NB4 (cell line): Measurements from ENCODE around the gene RESP18.
"Not testable (repeated sequence)": the region's sequence is repeated elsewhere in the genome, so short reads cannot be mapped to it uniquely, and the experiment has no call there.

Experiments
- DNase-seq: peaks from one replicate; pipeline ENCODE4 v3.0.0; 2010; ENCODE audit warnings: low read depth
- H3K4me3 ChIP-seq: one replicate; pipeline ENCODE4 v1.5.1; 2011; ENCODE audit warnings: mild to moderate bottlenecking, low read depth, low read length, moderate library complexity
- MYC ChIP-seq: IDR thresholded peaks from 2 replicates; pipeline ENCODE4 v1.6.1; 2011; ENCODE audit warnings: low read depth, low read length
- POLR2A ChIP-seq: IDR thresholded peaks from 2 replicates; pipeline ENCODE4 v1.6.1; 2011; ENCODE audit warnings: mild to moderate bottlenecking; ENCODE audit not compliant: insufficient read length; ENCODE audit errors: extremely low read depth
- TF ChIP-seq, protein P1 (sequence below): IDR thresholded peaks from 2 replicates; pipeline ENCODE4 v1.6.1; 2011; ENCODE audit warnings: low read depth, low read length
- TF ChIP-seq, protein P2 (sequence below): IDR thresholded peaks from one replicate; pipeline ENCODE4 v1.5.1; 2012; ENCODE audit warnings: low read depth, low read length

The RESP18 gene

DNA sequence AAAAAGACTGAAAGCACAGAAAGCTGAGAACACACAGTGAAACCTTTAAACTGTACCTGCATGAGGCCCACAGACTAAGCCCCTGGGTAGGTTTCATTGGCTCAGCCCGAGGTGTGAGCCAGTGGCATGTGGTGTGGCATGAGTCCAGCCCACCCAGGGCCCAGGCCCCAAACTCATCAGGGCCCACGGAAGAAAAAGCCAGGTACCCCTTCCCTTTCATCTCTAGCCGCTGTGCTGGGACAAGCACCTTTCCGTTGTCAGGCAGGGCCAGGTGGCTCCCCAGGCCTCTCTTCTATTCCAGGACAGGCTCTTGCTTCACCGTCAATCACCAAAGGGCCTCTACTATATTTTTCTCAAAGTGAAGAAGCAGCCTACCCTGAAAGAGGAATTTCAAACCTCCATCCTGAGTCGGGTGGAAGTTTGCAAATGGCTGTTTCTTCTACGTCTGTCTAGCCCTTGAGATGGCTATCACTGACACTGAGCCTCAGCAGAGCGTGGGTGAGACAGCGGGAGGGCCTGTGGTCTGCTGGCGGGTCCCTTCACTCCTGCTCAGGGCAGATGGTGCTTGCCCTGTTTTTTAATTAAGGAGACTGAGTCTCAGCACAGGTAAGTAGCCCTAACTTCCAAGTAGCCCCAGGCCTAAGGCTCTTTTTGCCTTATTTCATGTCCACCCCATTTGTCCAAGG, 44.8 kb downstream of the RESP18 start:
- DNase-seq: peak; percentile 37
- TF ChIP-seq, protein P1, sequence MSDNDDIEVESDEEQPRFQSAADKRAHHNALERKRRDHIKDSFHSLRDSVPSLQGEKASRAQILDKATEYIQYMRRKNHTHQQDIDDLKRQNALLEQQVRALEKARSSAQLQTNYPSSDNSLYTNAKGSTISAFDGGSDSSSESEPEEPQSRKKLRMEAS: no peak
- TF ChIP-seq, protein P2, sequence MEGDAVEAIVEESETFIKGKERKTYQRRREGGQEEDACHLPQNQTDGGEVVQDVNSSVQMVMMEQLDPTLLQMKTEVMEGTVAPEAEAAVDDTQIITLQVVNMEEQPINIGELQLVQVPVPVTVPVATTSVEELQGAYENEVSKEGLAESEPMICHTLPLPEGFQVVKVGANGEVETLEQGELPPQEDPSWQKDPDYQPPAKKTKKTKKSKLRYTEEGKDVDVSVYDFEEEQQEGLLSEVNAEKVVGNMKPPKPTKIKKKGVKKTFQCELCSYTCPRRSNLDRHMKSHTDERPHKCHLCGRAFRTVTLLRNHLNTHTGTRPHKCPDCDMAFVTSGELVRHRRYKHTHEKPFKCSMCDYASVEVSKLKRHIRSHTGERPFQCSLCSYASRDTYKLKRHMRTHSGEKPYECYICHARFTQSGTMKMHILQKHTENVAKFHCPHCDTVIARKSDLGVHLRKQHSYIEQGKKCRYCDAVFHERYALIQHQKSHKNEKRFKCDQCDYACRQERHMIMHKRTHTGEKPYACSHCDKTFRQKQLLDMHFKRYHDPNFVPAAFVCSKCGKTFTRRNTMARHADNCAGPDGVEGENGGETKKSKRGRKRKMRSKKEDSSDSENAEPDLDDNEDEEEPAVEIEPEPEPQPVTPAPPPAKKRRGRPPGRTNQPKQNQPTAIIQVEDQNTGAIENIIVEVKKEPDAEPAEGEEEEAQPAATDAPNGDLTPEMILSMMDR: no peak
- TF ChIP-seq MYC (no peak), POLR2A (no peak)
- no peak overlapping the region for H3K4me3 ChIP-seq

DNA sequence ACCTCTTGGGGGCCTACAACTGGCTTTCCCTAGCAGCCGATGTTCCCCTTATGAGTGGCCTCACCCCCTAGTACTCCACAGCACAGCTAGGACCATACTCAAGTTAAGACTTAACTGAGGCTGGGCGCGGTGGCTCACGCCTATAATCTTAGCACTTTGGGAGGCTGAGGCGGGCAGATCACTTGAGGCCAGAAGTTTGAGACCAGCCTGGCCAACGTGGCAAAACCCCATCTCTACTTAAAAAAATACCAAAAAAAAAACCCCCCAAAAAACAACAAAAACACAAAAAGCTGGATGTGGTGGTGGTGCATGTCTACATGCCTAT, 45.5 kb downstream of the RESP18 start:
- not testable (repeated sequence) for DNase-seq, H3K4me3 ChIP-seq

DNA sequence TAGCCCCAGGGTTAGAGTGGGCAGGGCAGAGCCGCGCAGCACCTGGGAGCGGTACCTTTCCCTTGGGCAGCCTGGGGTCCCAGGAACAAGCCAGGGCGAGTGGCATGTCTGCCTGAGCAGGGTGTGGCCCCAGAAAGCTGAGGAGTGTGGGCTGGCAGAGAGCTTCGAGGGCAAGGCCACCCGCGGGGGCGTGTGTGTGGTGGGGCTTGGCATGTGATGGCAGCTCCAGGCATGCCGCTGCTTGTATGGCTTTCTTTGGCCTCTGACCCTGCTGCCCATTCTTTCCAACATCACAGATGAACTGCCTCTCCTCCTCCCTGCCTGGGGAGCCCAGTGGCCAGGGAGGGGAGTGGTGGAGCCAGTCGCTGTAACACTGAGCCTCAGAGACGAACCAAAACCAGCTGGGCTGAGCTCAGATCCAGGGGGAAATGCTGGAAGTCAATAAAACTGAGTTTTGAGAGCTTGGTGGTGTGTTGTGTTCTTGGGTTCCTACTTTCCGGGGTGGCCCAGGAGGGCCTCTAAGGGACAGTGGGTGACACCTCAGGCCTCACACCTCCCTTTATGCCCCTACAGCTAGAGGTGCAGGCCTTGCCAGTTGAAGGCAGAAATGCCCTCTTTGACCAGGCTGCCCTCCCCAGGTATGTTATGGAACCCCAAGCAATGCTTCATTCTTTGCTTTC, 46.0 kb downstream of the RESP18 start:
- DNase-seq: no peak
- H3K4me3 ChIP-seq: no peak overlapping the region
- TF ChIP-seq POLR2A (no peak), MYC (no peak)
- TF ChIP-seq, protein P2: no peak
- TF ChIP-seq, protein P1: no peak

DNA sequence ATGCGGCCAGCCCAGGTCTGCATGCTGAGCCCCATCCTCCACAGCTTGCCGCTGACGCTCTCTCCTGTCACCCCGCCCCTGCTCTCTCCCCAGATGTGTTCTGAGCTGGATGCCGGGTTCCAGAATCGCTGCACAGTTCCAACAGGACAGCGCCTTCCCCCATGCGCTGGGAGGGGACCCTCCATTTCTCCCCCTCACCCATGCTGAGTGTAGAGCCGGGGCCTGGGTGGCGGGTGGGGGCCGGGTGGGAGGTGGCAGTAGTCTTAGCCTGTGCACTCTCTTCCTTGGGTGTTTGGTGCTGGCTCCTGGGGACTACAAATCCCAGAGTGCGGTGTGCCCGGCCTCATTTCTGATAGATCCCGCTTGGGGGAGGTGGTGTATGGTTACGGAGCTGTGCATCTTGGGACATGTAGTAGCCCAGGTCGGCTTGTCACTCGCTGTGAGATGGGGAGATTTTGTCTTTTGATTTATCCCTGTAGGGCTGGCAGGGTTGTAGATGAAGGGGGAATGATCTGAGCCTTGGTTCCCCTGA, 46.6 kb downstream of the RESP18 start:
- no peak overlapping the region for H3K4me3 ChIP-seq
- no peak for DNase-seq
- no peak for TF ChIP-seq MYC
- TF ChIP-seq, protein P1: no peak
- no peak for TF ChIP-seq POLR2A
- TF ChIP-seq, protein P2: no peak

DNA sequence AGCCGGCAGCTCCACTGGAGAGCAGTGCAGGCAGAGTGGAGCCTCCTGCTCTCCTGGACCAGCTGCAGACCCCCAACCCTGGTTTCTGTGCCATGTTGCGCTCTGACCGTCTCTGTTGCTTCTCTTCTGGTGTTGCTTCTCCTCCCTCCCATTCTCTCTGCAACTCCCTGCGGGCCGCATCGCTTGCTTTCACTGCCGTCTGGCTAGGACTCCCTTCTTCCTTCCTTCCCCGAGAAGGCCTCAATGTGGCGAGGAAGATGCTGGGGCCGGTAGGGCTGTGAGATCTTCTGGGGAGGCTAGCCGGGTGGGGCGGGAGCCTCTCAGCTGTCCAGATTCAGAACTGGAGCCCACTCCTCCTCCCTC, 47.2 kb downstream of the RESP18 start:
- TF ChIP-seq POLR2A (no peak), MYC (no peak)
- TF ChIP-seq, protein P2: no peak
- TF ChIP-seq, protein P1: no peak
- H3K4me3 ChIP-seq: no peak overlapping the region
- no peak for DNase-seq

DNA sequence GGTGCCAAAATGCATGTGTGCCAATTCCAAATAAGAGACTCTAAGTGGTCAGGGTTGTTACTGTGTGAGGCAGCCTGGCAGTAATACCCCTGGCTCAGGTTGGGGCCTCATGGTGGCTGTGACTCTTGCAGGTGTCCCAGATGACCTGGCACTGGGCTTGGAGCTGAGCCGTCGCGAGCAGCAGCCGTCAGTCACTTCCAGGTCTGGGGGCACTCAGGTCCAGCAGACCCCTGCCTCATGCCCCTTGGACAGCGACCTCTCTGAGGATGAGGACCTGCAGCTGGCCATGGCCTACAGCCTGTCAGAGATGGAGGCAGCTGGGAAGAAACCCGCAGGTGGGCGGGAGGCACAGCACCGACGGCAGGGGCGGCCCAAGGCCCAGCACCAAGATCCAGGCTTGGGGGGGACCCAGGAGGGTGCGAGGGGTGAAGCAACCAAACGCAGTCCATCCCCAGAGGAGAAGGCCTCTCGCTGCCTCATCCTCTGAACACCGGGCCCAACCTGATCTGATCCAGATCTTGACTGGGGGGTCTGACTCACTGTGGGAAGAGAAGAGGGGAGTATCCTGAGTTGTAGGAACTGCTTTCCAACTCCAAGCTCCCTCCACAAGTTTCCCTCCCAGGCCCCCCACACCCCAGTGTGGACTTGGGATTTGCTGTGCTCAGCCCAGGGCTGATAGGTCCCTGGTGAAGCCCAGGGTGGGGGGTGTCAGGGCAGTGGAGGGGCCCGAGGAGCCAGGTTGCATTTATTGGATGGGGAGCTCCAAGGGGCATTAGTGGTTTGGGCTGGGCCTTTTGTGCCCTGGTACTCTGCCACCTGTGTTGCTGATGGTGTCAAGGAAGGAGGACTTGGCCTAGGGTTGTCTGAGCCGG, 47.8 kb downstream of the RESP18 start:
- no peak overlapping the region for H3K4me3 ChIP-seq
- DNase-seq: no peak
- TF ChIP-seq POLR2A: no peak
- TF ChIP-seq, protein P2: no peak
- TF ChIP-seq, protein P1: no peak
- no peak for TF ChIP-seq MYC
